NCI-H82 treated with DMSO at 0.1 percent for 48 hours (cell line): ENCODE data around the gene KCNT1.

ENCODE experiments used
- DNase-seq: peaks from one replicate; lab custom pipeline; 2025; ENCODE audit not compliant: unreplicated experiment; lab: John Stamatoyannopoulos, UW

The KCNT1 gene

GRCh38 chr9:135777623-135778177, 75.7 kb downstream of the KCNT1 start:
- no peak for DNase-seq

GRCh38 chr9:135778421-135778820, 76.4 kb downstream of the KCNT1 start:
- DNase-seq = no peak

- DNase-seq = no peak
Observed at GRCh38 chr9:135779571-135779970, 77.6 kb downstream of the KCNT1 start.

GRCh38 chr9:135780086-135780485, 78.1 kb downstream of the KCNT1 start:
- DNase-seq = no peak

GRCh38 chr9:135780626-135781025, 78.6 kb downstream of the KCNT1 start:
- no peak for DNase-seq

GRCh38 chr9:135782946-135783345, 81.0 kb downstream of the KCNT1 start:
- no peak for DNase-seq

- no peak for DNase-seq
Observed at GRCh38 chr9:135783540-135784245, 81.7 kb downstream of the KCNT1 start.

- no peak for DNase-seq
Observed at GRCh38 chr9:135785013-135785575, 83.1 kb downstream of the KCNT1 start.

GRCh38 chr9:135786146-135786690, 84.2 kb downstream of the KCNT1 start:
- no peak for DNase-seq

GRCh38 chr9:135787317-135787716, 85.3 kb downstream of the KCNT1 start:
- DNase-seq = no peak

- no peak for DNase-seq
Observed at GRCh38 chr9:135787776-135788575, 86.0 kb downstream of the KCNT1 start.

GRCh38 chr9:135788576-135789300, 86.8 kb downstream of the KCNT1 start:
- no peak for DNase-seq

GRCh38 chr9:135789838-135790291, 87.9 kb downstream of the KCNT1 start:
- no peak for DNase-seq

GRCh38 chr9:135790356-135790755, 88.4 kb downstream of the KCNT1 start:
- no peak for DNase-seq

GRCh38 chr9:135790850-135791249, 88.9 kb downstream of the KCNT1 start:
- no peak for DNase-seq

GRCh38 chr9:135791431-135792267, 89.7 kb downstream of the KCNT1 start:
- no peak for DNase-seq

- DNase-seq = no peak
Observed at GRCh38 chr9:135792268-135793128, 90.5 kb downstream of the KCNT1 start.

- no peak for DNase-seq
Observed at GRCh38 chr9:135793221-135794056, 91.5 kb downstream of the KCNT1 start.
